Esophagus muscularis mucosa (tissue), 4 donors: ENCODE results near the gene TXK.

Experiments
- CTCF ChIP-seq, 3 experiments: fragments of 200-600 bp in 2 of 3; fragments of 450-650 bp in 1 of 3; sonication (generic) in 2 of 3; IDR thresholded peaks; one replicate each; pipeline ENCODE4 v1.5.1; 2017 to 2019; ENCODE audit warnings: antibody characterized with exemption in 3 of 3, mild to moderate bottlenecking in 2 of 3, moderate library complexity in 1 of 3
- EP300 ChIP-seq: sonication (generic); formaldehyde crosslinking; IDR thresholded peaks from one replicate; pipeline ENCODE4 v1.6.1; 2017; ENCODE audit warnings: antibody characterized with exemption
- POLR2A ChIP-seq: fragments of 450-650 bp; IDR thresholded peaks from one replicate; pipeline ENCODE4 v1.6.1; 2017; ENCODE audit warnings: antibody characterized with exemption, moderate library complexity, mild to moderate bottlenecking, low read depth
- POLR2AphosphoS5 ChIP-seq, 2 donors: sonication (generic); formaldehyde crosslinking; IDR thresholded peaks; one replicate each; pipeline ENCODE4 v1.6.1; 2017; ENCODE audit warnings: antibody characterized with exemption in 2 of 2

- TF ChIP-seq CTCF (IDR thresholded peaks at IDR 0.05) (no peak), POLR2A (no peak), EP300 (no peak), POLR2AphosphoS5 (IDR thresholded peaks at IDR 0.05) (no peak)
Observed at GRCh38 chr4:48079972-48080391, 54.1 kb downstream of the TXK start.
